Measurements from ENCODE around the gene TSC1. TPM values are rescaled to one million over a fixed set of nuclear protein-coding genes. Genes with fewer than 3 reads are reported as not detected.

TSC1 gene
- total RNA-seq, 1 experiment from 2014 or later: 19.3 TPM

- POLR2A ChIA-PET (ENCODE audit: unreplicated experiment): no interaction called here
- ATAC-seq (no peak), DNase-seq (no peak)
- Histone ChIP-seq H3K79me2 (ENCODE audit: low read length) (no peaks in the 10 kb centered on the region), H2AFZ (ENCODE audit: low read length) (no peak overlapping the region), H3F3A (ENCODE audit: low read length, unreplicated experiment) (no peaks in the 10 kb centered on the region), H3K36me3 (ENCODE audit: low read depth, low read length) (no peaks in the 10 kb centered on the region), H3K4me3 (ENCODE audit: low read length) (no peak overlapping the region), H3K4me1 (ENCODE audit: insufficient read depth, low read length) (peaks cover 5% of the 10 kb centered on the region; the same call in 1 of the 2 replicates), H3K9me3 (ENCODE audit: low read length) (no peaks in the 10 kb centered on the region), H3K27ac (ENCODE audit: low read length) (no peak overlapping the region), H3K27me3 (ENCODE audit: low read length) (no peaks in the 10 kb centered on the region), H3K9me2 (replicated peaks; ENCODE audit: low read length) (no peaks in the 10 kb centered on the region), H3K4me2 (ENCODE audit: low read length) (no peak overlapping the region), H3K9ac (ENCODE audit: low read length) (no peak overlapping the region), H4K20me1 (ENCODE audit: low read length) (no peaks in the 10 kb centered on the region)
- TF ChIP-seq EZH2 (IDR thresholded peaks at IDR 0.05; ENCODE audit: low read length, unreplicated experiment) (no peak), EZH2phosphoT487 (IDR thresholded peaks at IDR 0.05; ENCODE audit: borderline replicate concordance, low read length) (no peak), CTCF (conservative IDR thresholded peaks at IDR 0.05; ENCODE audit: low read depth, low read length) (no peak)
- intact Hi-C loops (cut with micrococcal nuclease): no loop called here
- CTCF ChIA-PET: no interaction called here
- BruUV-seq (replicated peaks): no TSS peak
Observed at GRCh38 chr9:132955123-132955522, 10.7 kb upstream of the TSC1 start.

- Histone ChIP-seq H3K4me2 (ENCODE audit: low read length) (no peak overlapping the region), H3K9me3 (ENCODE audit: low read length) (no peaks in the 10 kb centered on the region), H3K36me3 (ENCODE audit: low read depth, low read length) (no peaks in the 10 kb centered on the region), H3K27ac (ENCODE audit: low read length) (no peak overlapping the region), H3K4me1 (ENCODE audit: insufficient read depth, low read length) (peaks cover 10% of the 10 kb centered on the region; the same call in 1 of the 2 replicates), H3K9me2 (replicated peaks; ENCODE audit: low read length) (no peaks in the 10 kb centered on the region), H3K79me2 (ENCODE audit: low read length) (no peaks in the 10 kb centered on the region), H2AFZ (ENCODE audit: low read length) (no peak overlapping the region), H3K4me3 (ENCODE audit: low read length) (no peak overlapping the region), H4K20me1 (ENCODE audit: low read length) (no peaks in the 10 kb centered on the region), H3K27me3 (ENCODE audit: low read length) (no peaks in the 10 kb centered on the region), H3K9ac (ENCODE audit: low read length) (no peak overlapping the region), H3F3A (ENCODE audit: low read length, unreplicated experiment) (no peaks in the 10 kb centered on the region)
- no peak for DNase-seq
- no peak for ATAC-seq
- no TSS peak for BruUV-seq (replicated peaks)
- intact Hi-C loops (cut with micrococcal nuclease): no loop called here
- POLR2A ChIA-PET (ENCODE audit: unreplicated experiment): no interaction called here
- TF ChIP-seq EZH2 (IDR thresholded peaks at IDR 0.05; ENCODE audit: low read length, unreplicated experiment): no peak
- no peak for TF ChIP-seq EZH2phosphoT487 (IDR thresholded peaks at IDR 0.05; ENCODE audit: borderline replicate concordance, low read length)
- no peak for TF ChIP-seq CTCF (conservative IDR thresholded peaks at IDR 0.05; ENCODE audit: low read depth, low read length)
- CTCF ChIA-PET: no interaction called here
Observed at GRCh38 chr9:132949709-132950108, 5.3 kb upstream of the TSC1 start.

GRCh38 chr9:132948482-132949050 lies 4.2 kb upstream of the TSC1 start:
- peaks cover 10% of the 10 kb centered on the region for H3K79me2 ChIP-seq (ENCODE audit: low read length)
- H3K4me2 ChIP-seq (ENCODE audit: low read length): no peak overlapping the region
- TF ChIP-seq EZH2 (IDR thresholded peaks at IDR 0.05; ENCODE audit: low read length, unreplicated experiment) (no peak), EZH2phosphoT487 (IDR thresholded peaks at IDR 0.05; ENCODE audit: borderline replicate concordance, low read length) (no peak), CTCF (conservative IDR thresholded peaks at IDR 0.05; ENCODE audit: low read depth, low read length) (no peak)
- H3F3A ChIP-seq (ENCODE audit: low read length, unreplicated experiment): no peaks in the 10 kb centered on the region
- no peak overlapping the region for H3K27ac ChIP-seq (ENCODE audit: low read length)
- ChIA-PET POLR2A (ENCODE audit: unreplicated experiment) (no interaction called here), CTCF (no interaction called here)
- intact Hi-C loops (cut with micrococcal nuclease): no loop called here
- no peak overlapping the region for H3K9ac ChIP-seq (ENCODE audit: low read length)
- BruUV-seq (replicated peaks): no TSS peak
- H4K20me1 ChIP-seq (ENCODE audit: low read length): no peaks in the 10 kb centered on the region
- no peak overlapping the region for H3K4me3 ChIP-seq (ENCODE audit: low read length)
- H3K36me3 ChIP-seq (ENCODE audit: low read depth, low read length): no peaks in the 10 kb centered on the region
- H3K9me2 ChIP-seq (replicated peaks; ENCODE audit: low read length): no peaks in the 10 kb centered on the region
- H3K9me3 ChIP-seq (ENCODE audit: low read length): no peaks in the 10 kb centered on the region
- H2AFZ ChIP-seq (ENCODE audit: low read length): no peak overlapping the region
- H3K27me3 ChIP-seq (ENCODE audit: low read length): no peaks in the 10 kb centered on the region
- ATAC-seq (no peak), DNase-seq (no peak)
- peaks cover 11% of the 10 kb centered on the region; the same call in 1 of the 2 replicates for H3K4me1 ChIP-seq (ENCODE audit: insufficient read depth, low read length)

Data from PC-3 (cell line).